PC-9 (cell line): Measurements from ENCODE around the gene BDKRB1.

Experiments
- CTCF ChIP-seq: fragments of 200-600 bp; sonication (generic); conservative IDR thresholded peaks from 2 replicates; pipeline ENCODE4 v1.6.1; 2017; ENCODE audit warnings: mixed run types, antibody characterized with exemption, mild to moderate bottlenecking, moderate library complexity
- EZH2 ChIP-seq: fragments of 200-600 bp; sonication (generic); IDR thresholded peaks from 2 replicates; pipeline ENCODE4 v1.8.0; 2017; ENCODE audit warnings: antibody characterized with exemption, low read depth

DNA sequence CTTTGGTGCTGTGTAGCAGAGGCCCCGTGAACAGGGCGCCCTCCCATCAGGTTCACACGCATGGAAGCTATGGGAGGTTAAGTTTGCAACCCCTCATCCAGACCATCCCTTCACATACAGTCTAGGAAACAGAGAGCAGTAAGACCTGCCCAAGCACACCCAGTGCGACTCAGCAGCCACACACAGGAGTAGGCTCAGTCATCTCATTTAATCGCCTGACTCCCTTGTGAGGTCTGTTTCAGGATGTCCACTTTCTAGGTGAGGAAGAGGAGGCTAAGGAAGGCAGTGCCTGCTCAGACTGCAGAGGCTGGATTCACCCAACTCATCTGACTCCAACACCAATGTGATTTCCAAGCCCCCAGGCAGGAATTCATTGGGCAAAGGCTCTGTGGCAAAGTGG is 11.9 kb downstream of the BDKRB1 start:
- TF ChIP-seq CTCF, result no peak
- TF ChIP-seq EZH2, result no peak
